GM06990 (cell line): ENCODE results near the gene BEND7.

ENCODE experiments used
- DNase-seq: peaks from one replicate; pipeline ENCODE4 v3.0.0-alpha.2; 2011; ENCODE audit not compliant: insufficient read length; ENCODE audit errors: extremely low read depth
- H3K27me3 ChIP-seq: replicated peaks from 2 replicates; pipeline ENCODE4 v1.6.0; 2011; ENCODE audit warnings: low read length; ENCODE audit not compliant: control insufficient read depth, insufficient read depth
- H3K36me3 ChIP-seq: 2 replicates; pipeline ENCODE4 v1.5.1; 2011; ENCODE audit warnings: low read length; ENCODE audit not compliant: control insufficient read depth, insufficient read depth
- H3K4me3 ChIP-seq: replicated peaks from 2 replicates; pipeline ENCODE4 v1.5.1; 2011; ENCODE audit warnings: low read depth, mild to moderate bottlenecking, control low read depth, low read length
- TF ChIP-seq, protein P1 (sequence below): IDR thresholded peaks from 2 replicates; pipeline ENCODE4 v1.5.1; 2011; ENCODE audit warnings: low read length, control low read depth, mild to moderate bottlenecking, inconsistent platforms; ENCODE audit not compliant: insufficient read depth, poor library complexity, severe bottlenecking

BEND7 gene

DNA sequence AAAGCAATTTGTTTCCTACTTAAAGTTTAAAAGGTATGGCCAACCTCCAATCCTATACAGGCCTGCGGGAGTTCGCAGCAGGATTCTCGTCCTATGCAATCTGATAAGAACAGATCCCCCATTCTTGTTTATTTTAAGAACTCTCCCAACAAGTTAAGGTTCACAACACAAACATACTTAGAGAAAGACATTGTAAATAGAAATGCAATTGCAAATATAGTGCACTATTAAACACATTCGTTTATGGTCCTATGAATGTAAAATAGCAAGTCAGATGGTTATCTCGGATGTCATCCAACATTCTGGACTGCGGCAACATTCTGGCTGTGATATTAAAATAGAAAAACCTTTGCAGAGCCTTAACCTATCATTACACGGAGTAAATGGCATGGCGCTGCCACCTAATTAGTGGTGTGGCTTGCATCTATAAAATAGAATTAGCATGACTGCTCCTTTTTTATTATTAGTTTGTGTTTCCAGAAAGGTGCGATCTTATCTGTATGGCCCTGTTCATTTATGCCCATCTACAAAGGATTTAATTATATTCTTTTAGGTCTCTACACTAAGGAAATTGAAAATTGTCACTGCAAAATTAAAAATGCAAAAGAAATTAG, 37.0 kb downstream of the BEND7 start:
- TF ChIP-seq, protein P1, sequence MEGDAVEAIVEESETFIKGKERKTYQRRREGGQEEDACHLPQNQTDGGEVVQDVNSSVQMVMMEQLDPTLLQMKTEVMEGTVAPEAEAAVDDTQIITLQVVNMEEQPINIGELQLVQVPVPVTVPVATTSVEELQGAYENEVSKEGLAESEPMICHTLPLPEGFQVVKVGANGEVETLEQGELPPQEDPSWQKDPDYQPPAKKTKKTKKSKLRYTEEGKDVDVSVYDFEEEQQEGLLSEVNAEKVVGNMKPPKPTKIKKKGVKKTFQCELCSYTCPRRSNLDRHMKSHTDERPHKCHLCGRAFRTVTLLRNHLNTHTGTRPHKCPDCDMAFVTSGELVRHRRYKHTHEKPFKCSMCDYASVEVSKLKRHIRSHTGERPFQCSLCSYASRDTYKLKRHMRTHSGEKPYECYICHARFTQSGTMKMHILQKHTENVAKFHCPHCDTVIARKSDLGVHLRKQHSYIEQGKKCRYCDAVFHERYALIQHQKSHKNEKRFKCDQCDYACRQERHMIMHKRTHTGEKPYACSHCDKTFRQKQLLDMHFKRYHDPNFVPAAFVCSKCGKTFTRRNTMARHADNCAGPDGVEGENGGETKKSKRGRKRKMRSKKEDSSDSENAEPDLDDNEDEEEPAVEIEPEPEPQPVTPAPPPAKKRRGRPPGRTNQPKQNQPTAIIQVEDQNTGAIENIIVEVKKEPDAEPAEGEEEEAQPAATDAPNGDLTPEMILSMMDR = no peak
- no peak for DNase-seq
- Histone ChIP-seq H3K36me3 (no peaks in the 10 kb centered on the region), H3K4me3 (no peak overlapping the region), H3K27me3 (no peaks in the 10 kb centered on the region)

DNA sequence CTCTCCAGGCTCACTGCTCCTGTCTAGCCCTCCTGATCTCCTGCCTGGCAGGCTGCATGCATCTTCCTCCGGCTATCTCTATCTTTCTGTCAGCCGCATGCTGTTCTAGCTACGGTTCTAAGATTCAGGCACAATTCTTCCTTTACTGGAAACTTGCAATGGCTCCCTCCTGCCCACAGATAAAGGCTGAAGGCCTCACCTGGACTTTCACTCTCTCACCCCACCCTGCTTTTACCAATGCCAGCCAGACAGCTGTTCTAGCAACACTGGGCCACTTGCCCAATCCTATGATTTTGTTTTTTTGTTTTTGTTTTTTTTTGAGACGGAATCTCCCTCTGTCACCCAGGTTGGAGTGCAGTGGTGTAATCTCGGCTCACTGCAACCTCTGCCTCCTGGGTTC, 38.3 kb downstream of the BEND7 start:
- H3K36me3 ChIP-seq = no peaks in the 10 kb centered on the region
- no peak for DNase-seq
- TF ChIP-seq, protein P1 = no peak
- H3K27me3 ChIP-seq = no peaks in the 10 kb centered on the region
- H3K4me3 ChIP-seq = no peak overlapping the region

DNA sequence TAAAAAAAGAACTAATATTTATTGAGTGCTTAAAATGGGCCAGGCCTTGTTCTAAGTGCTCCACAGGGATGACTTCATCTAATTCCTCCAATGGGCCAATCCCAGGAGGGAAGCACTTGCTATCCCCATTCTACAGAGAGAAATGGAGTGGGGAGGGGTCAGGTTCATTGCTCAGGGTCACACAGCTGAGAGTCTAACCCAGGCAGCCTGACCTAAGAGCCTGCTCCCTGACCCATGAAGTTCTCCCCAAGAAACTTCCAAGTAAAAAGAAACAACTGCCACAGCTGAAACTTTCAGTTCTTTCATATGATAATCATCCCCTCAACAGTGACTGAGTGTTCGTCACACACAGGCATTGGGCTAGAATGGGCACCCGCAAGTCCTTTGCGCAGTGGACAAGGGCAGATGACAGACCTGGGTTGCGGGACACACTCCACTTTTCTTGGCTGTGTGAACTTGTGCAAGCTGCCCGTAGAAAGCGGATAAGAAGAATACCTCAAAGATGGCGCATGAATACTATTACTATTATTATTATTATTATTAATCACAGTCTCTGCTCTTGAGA, 39.7 kb downstream of the BEND7 start:
- Histone ChIP-seq H3K27me3 (no peaks in the 10 kb centered on the region), H3K36me3 (no peaks in the 10 kb centered on the region), H3K4me3 (no peak overlapping the region)
- no peak for DNase-seq
- TF ChIP-seq, protein P1 = no peak

DNA sequence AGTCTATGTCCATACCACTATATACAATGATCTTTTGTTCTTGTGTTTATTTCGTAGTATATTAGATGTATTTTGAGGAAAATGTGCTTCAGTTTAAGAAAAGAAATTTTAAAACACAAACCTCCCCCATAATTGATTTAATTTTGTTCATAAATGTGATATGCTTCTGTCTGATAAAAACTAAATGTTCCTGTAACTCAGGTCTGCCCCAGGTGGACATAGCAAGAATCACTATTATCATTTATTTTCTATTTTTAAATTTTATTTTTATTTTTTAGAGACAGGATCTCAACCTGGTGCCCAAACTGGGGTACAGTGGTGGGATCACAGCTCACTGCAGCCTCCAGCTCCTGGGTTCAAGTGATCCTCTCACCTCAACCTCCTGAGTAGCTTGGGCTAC, 43.2 kb downstream of the BEND7 start:
- H3K27me3 ChIP-seq = no peaks in the 10 kb centered on the region
- DNase-seq = no peak
- no peaks in the 10 kb centered on the region for H3K36me3 ChIP-seq
- TF ChIP-seq, protein P1 = peak; percentile 38
- no peak overlapping the region for H3K4me3 ChIP-seq

DNA sequence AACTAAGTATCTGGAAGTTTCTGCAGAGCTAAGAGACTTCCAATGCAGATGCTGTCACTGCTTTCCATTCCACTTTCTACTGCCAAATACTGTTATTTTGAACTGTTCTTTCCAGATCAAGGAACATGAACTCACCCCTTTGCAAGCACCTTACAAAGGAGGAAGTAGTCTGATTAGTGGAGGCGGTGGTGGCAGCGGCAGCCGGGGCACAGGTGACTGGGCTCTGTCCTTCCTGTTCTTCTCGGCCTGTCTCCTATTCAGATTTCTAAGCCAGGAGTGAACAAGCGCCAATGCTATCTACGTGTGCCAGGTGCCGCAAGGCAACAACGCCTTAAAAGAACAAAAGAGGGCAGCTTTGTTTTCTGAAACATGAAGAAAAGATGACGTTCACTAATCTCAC, 44.9 kb downstream of the BEND7 start:
- TF ChIP-seq, protein P1 = no peak
- Histone ChIP-seq H3K27me3 (no peaks in the 10 kb centered on the region), H3K4me3 (no peak overlapping the region), H3K36me3 (no peaks in the 10 kb centered on the region)
- no peak for DNase-seq
